Lung (tissue), 12 donors: ENCODE measurements around the gene CAPG. TPM values are rescaled to one million over a fixed set of nuclear protein-coding genes. Genes with fewer than 3 reads are reported as not detected.
"Not testable (repeated sequence)": the region's sequence is repeated elsewhere in the genome, so short reads cannot be mapped to it uniquely, and the experiment has no call there.

Experiments
- ATAC-seq: fragments of 200-7000 bp; cut with Tn5 transposase; one replicate; pipeline ENCODE4 v1.9.1; 2020; ENCODE audit warnings: moderate number of reproducible peaks; ENCODE audit not compliant: insufficient read depth, low FRiP score
- DNase-seq, 3 donors: peaks; one replicate each; pipeline ENCODE4 v3.0.0-alpha.2; 2013 to 2017
- H3K27ac ChIP-seq, 2 donors: one replicate each; pipeline ENCODE4 v1.5.1; 2013; ENCODE audit warnings: mild to moderate bottlenecking in 2 of 2, moderate library complexity in 2 of 2, control low read depth in 1 of 2, inconsistent platforms in 1 of 2, low read depth in 1 of 2, low read length in 1 of 2
- H3K27me3 ChIP-seq, 3 donors: one replicate each; pipeline ENCODE4 v1.5.1; 2013; ENCODE audit warnings: low read length in 2 of 3; ENCODE audit not compliant: control insufficient read depth in 3 of 3, insufficient read depth in 3 of 3
- H3K36me3 ChIP-seq, 4 donors: one replicate each; pipeline ENCODE4 v1.5.1; 2013; ENCODE audit warnings: low read length in 4 of 4, mild to moderate bottlenecking in 1 of 4, moderate library complexity in 1 of 4; ENCODE audit not compliant: control insufficient read depth in 4 of 4, insufficient read depth in 4 of 4
- H3K4me1 ChIP-seq, 5 donors: one replicate each; pipeline ENCODE4 v1.5.1; 2013; ENCODE audit warnings: low read length in 5 of 5, mild to moderate bottlenecking in 2 of 5, moderate library complexity in 1 of 5; ENCODE audit not compliant: control insufficient read depth in 5 of 5, insufficient read depth in 5 of 5
- H3K4me3 ChIP-seq: one replicate; pipeline ENCODE4 v1.5.1; 2013; ENCODE audit warnings: mild to moderate bottlenecking, control low read depth, moderate library complexity
- H3K9ac ChIP-seq, 2 donors: one replicate each; pipeline ENCODE4 v1.5.1; 2013; ENCODE audit warnings: low read length in 2 of 2, control low read depth in 1 of 2; ENCODE audit not compliant: insufficient read depth in 1 of 2
- H3K9me3 ChIP-seq, 4 donors: one replicate each; pipeline ENCODE4 v1.5.1; 2013; ENCODE audit warnings: low read length in 3 of 4, mild to moderate bottlenecking in 1 of 4, moderate library complexity in 1 of 4; ENCODE audit not compliant: control insufficient read depth in 4 of 4, insufficient read depth in 3 of 4
- CTCF ChIP-seq: IDR thresholded peaks from 2 replicates; pipeline ENCODE4 v1.5.1; 2012; ENCODE audit warnings: mild to moderate bottlenecking; ENCODE audit errors: control extremely low read depth, extremely low read depth
- WGBS, 2 donors: extraction: QIAGEN DNeasy Blood & Tissue Kit; methylation state at CpG; one replicate each; pipeline ENCODE4 v1.1.7; 2013; 5-methylcytosine and 5-hydroxymethylcytosine counted together
- polyA plus RNA-seq, 2 donors: library from polyadenylated mRNA; stranded (reverse); fragments of 200-250 nt; gene quantifications; one replicate each; pipeline ENCODE4 v1.2.1, GENCODE V29; 2013
- total RNA-seq, 2 donors: library from RNA; depleted of rRNA in 1 of 2; stranded (reverse); fragments of >200 nt in 1 of 2; gene quantifications; one replicate each; pipeline ENCODE4 v1.2.1, GENCODE V29; 2014 to 2021
- donor health status: control.
- donor health status: control.
- donor health status: Bipolar disorder and iron deficiency.
- donor health status: healthy.
- donor health status: DM: yes; HTN: yes; CAD: no.

CAPG gene
- total and polyA plus RNA-seq, 4 donors, result 53.2 to 415 (median 390) TPM

- H3K27ac ChIP-seq, result no peak overlapping the region
- no peak overlapping the region for H3K4me3 ChIP-seq
- peaks cover 0 to 14% (median 10%) of the 10 kb centered on the region in 5 donors for H3K4me1 ChIP-seq
- H3K9me3 ChIP-seq, result no peaks in the 10 kb centered on the region
- no peak for TF ChIP-seq CTCF
- no peaks in the 10 kb centered on the region for H3K36me3 ChIP-seq
- no peaks in the 10 kb centered on the region for H3K27me3 ChIP-seq
- no peak for DNase-seq
- WGBS, 2 donors, result 50 to 71% methylated on average over 4 of the region's 4 CpGs
- H3K9ac ChIP-seq, result no peak overlapping the region
- ATAC-seq, result no peak
Measured at GRCh38 chr2:85441864-85442263, 31.7 kb upstream of the CAPG start.

- 87 to 95% methylated on average over 5 of the region's 5 CpGs for WGBS, 2 donors
- Histone ChIP-seq H3K9me3 (no peaks in the 10 kb centered on the region), H3K27ac (no peak overlapping the region), H3K4me1 (peaks cover 0 to 18% (median 10%) of the 10 kb centered on the region in 5 donors), H3K27me3 (no peaks in the 10 kb centered on the region), H3K4me3 (no peak overlapping the region), H3K9ac (no peak overlapping the region), H3K36me3 (no peaks in the 10 kb centered on the region)
- ATAC-seq, result no peak
- no peak for TF ChIP-seq CTCF
- DNase-seq, result no peak
Measured at GRCh38 chr2:85440729-85441128, 30.6 kb upstream of the CAPG start.

DNA sequence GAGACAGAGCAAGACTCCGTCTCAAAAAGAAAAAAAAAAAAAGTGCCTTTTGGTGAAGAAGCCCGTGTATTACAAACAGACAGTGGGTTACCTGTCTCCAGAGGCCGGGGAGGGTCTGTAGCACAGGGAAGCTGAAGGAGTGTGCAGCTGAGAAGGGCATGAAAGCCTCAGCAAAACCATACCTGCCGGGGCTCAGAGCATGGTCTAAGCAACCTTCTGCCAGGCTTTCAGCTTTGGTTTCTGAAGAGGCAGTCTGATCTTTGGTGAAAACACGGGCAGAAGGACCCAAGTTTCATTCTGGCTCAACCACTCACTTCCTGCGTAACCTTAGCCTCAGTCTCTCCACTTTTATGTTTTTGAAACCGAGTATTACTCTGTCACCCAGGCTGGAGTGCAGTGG is 29.8 kb upstream of the CAPG start:
- no peaks in the 10 kb centered on the region for H3K36me3 ChIP-seq
- WGBS, 2 donors, result 87 to 91% methylated on average over 7 of the region's 7 CpGs
- no peaks in the 10 kb centered on the region for H3K9me3 ChIP-seq
- no peak for TF ChIP-seq CTCF
- no peak overlapping the region for H3K27ac ChIP-seq
- no peak for ATAC-seq
- no peaks in the 10 kb centered on the region for H3K27me3 ChIP-seq
- H3K9ac ChIP-seq, result no peak overlapping the region
- peaks cover 0 to 20% (median 11%) of the 10 kb centered on the region in 5 donors for H3K4me1 ChIP-seq
- no peak for DNase-seq
- no peak overlapping the region for H3K4me3 ChIP-seq

DNA sequence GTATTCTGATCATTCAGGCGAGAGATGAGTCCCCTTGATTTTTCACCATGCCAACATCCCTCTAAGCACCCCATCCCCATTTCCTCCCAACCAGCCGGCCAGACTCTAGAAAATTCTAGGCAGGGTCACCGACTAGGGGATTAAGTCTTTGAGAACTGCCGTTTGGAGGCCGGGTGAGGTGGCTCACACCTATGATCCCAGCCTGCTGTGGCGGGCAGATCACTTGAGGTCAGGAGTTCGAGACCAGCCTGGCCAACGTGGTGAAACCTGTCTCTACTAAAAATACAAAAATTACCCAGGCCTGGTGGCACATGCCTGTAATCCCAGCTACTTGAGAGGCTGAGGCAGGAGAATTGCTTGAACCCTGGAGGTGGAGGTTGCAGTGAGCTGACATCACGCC is 29.4 kb upstream of the CAPG start:
- peaks cover 0 to 22% (median 14%) of the 10 kb centered on the region in 5 donors for H3K4me1 ChIP-seq
- not testable (repeated sequence) for H3K9me3 ChIP-seq, H3K27ac ChIP-seq, H3K27me3 ChIP-seq, DNase-seq, H3K9ac ChIP-seq, H3K4me3 ChIP-seq, ATAC-seq, H3K36me3 ChIP-seq
- 94 to 97% methylated on average over 9 of the region's 9 CpGs for WGBS, 2 donors
